GM18511 (cell line): ENCODE data around the gene NKD1.

Source experiments
- ATAC-seq: cut with Tn5 transposase; IDR thresholded peaks from one replicate; pipeline ENCODE4 v1.9.1; 2021; ENCODE audit warnings: mild to moderate bottlenecking, moderate library complexity; ENCODE audit not compliant: unreplicated experiment

NKD1 gene

GRCh38 chr16:50537533-50538290 lies 10.5 kb upstream of the NKD1 start:
- ATAC-seq, result no peak

GRCh38 chr16:50538411-50539052 lies 9.7 kb upstream of the NKD1 start:
- ATAC-seq, result no peak

- no peak for ATAC-seq
These were observed 9.0 kb upstream of the NKD1 start for GRCh38 chr16:50539053-50539695.

GRCh38 chr16:50539822-50540710 lies 8.1 kb upstream of the NKD1 start:
- no peak for ATAC-seq

- no peak for ATAC-seq
These were observed 7.5 kb upstream of the NKD1 start for GRCh38 chr16:50540711-50541007.

- no peak for ATAC-seq
These were observed 5.5 kb upstream of the NKD1 start for GRCh38 chr16:50542703-50543102.

GRCh38 chr16:50546125-50546524 lies 2.1 kb upstream of the NKD1 start:
- ATAC-seq, result no peak

- peak; percentile 50 for ATAC-seq
These were observed 664 bp upstream of the NKD1 start for GRCh38 chr16:50547340-50548124.

- ATAC-seq, result no peak
These were observed 839 bp downstream of the NKD1 start for GRCh38 chr16:50548909-50549560.

GRCh38 chr16:50549561-50549915 lies 1.3 kb downstream of the NKD1 start:
- ATAC-seq, result no peak

GRCh38 chr16:50550035-50550434 lies 1.8 kb downstream of the NKD1 start:
- no peak for ATAC-seq

- no peak for ATAC-seq
These were observed 2.9 kb downstream of the NKD1 start for GRCh38 chr16:50550866-50551641.

GRCh38 chr16:50552476-50553101 lies 4.4 kb downstream of the NKD1 start:
- no peak for ATAC-seq

GRCh38 chr16:50553182-50553710 lies 5.0 kb downstream of the NKD1 start:
- no peak for ATAC-seq

- no peak for ATAC-seq
These were observed 5.7 kb downstream of the NKD1 start for GRCh38 chr16:50553731-50554360.

GRCh38 chr16:50555269-50555875 lies 7.2 kb downstream of the NKD1 start:
- ATAC-seq, result no peak

- ATAC-seq, result no peak
These were observed 7.9 kb downstream of the NKD1 start for GRCh38 chr16:50555952-50556673.
